Islet precursor cell (in vitro differentiated cells): ENCODE measurements around the gene TBC1D20.

ENCODE experiments used
- DNase-seq: peaks from one replicate; pipeline ENCODE4 v3.0.0-alpha.2; 2018

Gene TBC1D20

DNA sequence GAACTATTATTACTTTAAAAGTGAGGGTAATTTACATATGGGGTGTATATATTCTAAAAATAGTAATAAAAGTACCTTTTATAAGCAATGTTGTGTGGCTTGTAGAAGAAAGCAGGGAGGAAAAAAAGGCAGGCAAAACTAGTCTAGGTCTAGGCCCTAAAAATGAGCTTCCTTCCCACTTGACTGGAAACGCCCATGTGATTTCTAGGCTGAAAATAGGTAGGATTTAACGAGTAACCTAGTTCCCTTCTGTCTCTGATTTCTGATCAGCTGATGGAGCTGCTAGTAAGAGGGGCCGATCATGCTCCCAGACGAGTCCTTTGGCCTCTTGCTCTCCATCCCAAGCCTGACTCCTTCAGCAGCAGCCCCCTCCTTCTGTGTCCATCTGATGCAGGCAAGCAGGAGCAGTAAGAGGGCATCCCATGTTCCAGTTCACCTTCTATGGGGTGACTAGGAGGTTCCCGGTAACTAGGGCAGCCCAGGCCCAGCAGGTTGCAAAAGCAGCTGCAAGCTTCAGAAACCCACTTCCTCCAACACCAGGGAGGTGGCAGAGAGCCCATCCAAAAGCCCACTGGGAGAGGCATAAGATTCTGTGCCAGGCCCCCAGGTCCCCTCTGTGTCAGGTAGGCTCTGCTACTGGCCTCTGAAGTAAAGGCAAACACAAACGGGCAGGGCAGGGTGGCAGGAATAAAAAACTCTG is 24.4 kb downstream of the TBC1D20 start:
- DNase-seq = no peak

DNA sequence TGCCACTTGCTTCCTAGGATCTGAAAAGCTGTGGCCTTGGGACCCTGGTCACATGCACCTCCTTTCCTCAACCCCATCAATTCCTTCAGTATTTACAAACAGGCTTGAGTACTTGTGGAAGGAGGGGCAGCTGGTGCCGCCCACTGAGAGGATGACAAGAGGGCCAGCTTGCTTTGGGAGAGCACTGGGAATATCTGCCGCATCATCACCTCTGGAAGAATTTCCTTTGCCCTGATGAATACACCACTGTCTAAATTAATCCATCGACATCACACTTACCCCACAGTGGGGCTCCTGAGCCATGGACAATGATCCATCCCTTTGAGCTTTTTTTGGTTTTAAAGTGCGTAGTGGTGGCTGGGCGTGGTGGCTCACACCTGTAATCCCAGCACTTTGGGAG is 25.9 kb downstream of the TBC1D20 start:
- no peak for DNase-seq

DNA sequence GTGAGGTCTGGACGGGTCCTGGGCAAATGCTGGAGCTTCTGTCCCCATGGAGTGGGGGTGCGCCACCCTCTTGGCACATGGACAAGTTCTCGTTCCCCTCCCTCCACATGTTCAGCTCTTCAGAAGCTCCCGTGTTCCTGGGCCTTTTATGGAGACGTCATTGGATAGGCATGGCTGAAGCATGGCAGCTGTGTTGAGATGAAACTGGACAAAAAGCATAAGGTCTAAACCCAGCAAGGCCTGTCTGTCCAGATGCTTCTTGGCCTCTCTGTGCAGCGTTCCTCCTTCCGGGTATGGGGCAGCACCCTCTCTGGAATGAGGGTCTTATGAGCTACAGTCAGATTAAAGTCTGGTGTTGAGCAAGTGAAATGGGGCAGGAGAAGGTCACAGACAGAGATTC is 26.8 kb downstream of the TBC1D20 start:
- DNase-seq = no peak

DNA sequence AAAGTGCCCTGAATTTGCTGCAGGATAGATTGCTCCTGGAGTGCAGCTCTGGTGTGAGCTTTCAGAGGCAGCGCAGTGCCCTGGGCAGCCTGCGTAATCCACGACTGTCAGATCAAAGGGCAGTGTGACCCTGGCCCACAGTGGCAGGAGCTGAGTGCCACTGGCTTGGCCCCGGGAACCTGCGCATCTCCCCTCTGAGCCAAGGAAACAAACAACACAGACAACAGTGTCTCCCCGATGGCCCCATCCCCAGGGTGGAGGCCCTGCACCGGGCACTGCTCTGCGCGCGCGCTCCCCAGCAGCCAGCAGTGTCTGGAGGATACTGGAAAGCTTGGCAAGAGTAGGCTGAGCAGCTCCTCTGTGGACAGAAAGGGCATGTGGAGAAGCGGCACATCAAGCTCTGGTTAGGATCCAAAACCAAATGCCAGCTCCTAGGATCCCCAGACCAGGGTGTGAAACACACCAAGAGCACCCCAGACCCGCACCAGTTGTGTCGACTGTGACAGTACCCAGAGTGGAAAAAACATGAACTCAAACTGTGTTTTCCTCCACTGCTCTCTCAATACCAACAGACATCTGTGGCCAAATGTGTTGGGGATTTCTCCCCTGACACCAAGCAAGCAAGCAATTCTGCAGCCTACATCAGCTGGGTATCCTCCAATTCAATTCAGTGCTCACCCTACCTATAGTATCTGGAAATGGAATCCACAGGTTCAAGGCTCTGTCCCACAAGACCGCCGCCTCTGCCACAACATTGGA is 27.5 kb downstream of the TBC1D20 start:
- DNase-seq = no peak

DNA sequence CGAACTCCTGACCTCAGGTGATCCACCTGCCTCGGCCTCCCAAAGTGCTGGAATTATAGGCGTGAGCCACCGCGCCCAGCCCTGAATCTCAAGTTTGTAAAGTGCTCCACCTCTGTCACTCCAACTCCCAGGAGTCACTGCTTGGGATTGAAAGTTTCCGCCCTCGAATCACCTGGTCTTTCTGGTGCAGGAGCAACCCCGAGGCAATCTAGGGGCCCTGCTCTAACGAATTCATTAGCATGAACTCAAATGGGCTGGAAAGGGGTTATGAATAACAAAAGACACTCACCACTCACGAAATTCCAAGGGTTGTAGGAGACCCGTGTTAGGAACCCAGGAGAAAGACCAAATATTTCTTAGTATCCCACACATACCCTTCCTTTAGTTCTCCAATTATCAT is 28.1 kb downstream of the TBC1D20 start:
- DNase-seq = peak; percentile 80

DNA sequence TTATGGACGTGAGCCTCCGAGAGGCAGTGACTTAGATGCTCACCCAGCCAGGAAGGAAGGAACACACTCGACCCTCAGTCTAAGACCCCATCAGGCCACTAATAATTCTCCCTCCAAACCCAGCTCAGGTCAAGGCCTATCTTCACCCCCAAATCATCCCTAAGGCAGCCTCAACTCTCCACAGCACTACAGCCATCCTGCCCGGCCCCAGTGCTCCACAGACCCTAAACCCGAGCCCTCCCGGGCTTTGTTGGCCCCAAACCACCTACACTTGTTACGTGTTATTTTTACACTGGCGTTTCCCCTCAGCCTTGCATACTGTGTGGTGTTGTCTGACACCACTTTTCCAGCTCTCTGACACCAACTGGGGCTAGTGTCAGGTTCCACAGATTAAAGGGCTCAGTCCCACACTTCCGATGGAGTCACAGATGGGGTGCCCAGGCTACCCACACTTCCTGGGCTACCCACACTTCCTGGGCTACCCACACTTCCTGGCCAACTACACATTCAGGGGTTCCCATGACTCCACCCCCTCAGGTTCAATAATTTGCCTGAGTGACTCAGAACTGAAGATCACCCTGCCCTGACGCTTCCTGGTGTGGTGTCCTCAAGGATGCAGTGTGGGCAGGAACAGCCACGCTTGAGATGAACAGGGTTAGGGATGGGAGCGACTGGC is 28.9 kb downstream of the TBC1D20 start:
- DNase-seq = no peak

DNA sequence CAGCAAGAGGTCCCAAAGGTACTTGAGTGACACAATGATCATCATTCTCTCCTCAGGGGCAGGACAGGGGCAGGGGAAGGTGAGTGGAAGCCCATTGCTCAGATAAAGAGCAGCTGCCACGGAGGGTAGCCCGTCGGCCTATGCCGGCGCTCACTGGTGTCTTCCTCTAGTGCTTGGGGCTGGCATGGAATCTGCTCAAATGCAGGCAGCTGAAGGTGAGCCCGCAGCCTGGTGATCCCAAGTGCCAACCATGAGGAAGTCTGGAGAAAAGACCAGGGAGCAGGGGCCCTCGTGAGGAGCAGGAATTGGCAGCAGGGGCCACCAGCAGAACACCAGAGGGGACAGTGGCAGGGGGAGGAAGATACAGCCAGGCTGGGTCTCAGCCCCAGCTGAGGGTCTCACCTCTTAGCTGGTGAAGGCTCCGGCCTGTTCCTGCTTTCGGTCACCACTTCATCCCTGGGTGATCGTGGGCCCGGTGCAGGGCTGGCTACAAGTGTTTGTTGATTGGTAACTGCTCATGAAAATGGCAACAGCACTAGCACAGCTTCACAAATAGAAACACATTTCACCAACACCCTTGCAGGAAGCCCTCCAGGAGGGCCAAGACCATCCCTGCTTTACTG is 29.5 kb downstream of the TBC1D20 start:
- no peak for DNase-seq

DNA sequence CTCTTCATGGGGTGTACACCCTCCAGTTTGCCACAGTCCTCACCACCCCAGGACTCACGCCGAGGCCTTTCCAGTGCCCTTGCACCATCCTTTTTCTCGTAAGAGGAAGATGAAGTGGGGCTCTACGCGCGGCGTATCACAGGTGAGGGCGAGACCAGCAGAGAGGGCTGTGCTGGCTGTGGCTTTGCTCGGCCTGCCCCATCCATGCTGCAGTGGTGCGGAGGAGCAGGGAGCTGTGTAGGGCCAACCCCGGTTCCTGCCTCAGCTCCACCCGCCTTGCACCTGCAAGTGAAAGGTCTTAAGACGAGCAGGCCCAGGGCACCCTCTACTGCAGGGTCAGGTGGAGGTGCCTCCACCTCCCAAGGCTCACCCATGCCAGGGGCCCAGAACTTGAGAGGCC is 30.1 kb downstream of the TBC1D20 start:
- no peak for DNase-seq

DNA sequence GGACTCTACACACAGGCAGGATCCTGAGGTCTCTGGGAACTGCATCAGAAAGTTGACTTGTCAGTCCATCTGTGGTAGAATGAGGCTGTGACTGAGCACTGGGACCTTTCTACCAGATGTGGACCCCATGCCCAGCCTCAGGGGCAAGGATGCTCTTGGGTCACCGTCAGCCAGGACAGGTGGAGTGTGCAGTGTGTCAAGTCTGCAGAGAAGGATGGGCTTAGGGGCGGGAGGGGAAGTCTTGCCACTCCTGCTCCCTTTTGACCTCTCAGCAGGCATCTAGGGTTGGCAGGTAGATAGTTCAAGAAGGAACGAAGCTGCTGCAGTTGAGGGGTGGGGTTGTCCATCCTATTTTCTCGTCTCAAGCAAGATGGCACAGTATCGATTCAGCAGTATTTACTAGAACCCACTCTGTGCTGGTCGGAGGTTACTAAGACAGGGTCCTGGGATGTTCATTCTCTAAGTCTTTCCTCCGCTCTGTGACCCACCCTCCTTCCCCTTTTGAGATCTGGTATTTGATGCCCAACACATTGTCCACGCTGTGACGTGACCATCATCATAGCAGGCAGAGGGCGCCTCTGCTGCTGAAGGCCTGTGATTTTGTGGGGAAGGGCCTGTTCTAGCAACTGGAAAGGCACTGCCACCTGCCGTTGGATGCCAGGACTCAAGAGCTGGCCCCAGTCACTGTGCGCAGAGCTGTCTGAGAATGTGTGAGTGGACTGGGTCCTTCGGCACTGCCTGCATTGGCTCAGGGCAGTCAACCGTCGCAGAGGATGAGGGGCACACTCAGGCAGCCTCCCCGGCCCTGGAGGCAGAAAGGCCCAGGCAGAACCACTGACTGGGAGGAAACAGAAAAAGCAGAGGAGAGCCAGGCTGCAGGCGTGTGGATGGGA is 31.1 kb downstream of the TBC1D20 start:
- DNase-seq = peak; percentile 84

DNA sequence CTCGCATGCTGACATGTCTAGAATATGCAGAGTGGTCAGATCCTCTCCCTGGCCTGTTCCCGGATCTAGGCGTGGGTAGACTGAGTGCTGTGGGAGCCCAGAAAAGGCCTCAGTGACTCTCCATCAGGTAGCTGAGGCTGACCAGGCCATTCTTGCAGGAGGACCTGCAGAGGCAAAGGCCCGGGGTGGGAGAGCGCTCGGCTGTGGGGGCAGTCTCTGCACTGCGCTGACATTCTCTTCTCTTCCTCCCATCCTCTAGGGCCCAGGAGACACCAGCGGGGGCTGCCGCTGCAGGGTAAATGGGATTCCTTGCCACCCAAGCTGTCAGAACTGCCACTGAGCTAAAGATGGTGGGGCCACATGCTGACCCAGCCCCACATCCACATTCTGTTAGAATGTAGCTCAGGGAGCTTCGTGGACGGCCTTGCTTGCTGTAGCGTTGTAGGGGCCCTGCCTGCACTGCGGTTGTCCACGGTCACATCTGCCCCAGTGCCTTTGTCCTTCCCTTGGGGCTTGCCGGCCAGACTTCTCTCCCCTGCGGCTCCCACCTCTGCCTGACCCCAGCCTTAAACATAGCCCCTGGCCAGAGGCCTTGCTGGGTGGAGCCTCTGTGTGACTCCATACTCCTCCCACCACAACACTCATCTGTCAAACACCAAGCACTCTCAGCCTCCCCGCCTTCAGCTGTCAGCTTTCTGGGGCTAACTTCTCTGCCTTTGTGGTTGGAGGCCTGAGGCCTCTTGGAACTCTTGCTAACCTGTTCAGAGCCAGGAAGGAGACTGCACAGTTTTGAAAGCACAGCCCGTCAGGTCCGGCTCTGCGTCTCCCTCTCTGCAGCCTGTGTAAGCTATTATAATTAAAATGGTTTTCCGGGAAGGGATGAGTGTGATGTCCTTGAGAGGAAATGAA is 32.0 kb downstream of the TBC1D20 start:
- no peak for DNase-seq

DNA sequence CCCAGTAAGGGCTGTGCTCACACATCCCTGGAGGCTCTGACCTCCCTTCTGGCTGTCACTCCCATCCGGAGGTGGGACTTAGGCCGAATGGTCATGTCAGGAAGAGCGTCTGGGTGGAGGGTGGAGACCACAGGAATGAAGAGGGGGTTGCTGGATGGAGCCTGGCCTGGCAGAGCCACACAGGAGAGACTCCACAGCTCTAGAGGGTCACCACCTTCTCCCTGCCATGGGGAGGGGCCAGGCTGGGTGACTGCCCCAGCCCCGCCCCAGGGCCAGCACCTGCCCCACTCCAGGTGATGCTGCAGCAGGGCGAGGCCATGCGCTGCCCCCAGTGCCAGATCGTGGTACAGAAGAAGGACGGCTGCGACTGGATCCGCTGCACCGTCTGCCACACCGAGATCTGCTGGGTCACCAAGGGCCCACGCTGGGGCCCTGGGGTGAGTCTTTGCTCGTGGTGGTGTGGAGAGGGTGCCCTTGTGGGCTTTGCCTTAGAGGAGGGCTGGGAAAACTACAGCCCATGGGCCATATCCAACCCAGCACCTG is 33.6 kb downstream of the TBC1D20 start:
- DNase-seq = no peak

DNA sequence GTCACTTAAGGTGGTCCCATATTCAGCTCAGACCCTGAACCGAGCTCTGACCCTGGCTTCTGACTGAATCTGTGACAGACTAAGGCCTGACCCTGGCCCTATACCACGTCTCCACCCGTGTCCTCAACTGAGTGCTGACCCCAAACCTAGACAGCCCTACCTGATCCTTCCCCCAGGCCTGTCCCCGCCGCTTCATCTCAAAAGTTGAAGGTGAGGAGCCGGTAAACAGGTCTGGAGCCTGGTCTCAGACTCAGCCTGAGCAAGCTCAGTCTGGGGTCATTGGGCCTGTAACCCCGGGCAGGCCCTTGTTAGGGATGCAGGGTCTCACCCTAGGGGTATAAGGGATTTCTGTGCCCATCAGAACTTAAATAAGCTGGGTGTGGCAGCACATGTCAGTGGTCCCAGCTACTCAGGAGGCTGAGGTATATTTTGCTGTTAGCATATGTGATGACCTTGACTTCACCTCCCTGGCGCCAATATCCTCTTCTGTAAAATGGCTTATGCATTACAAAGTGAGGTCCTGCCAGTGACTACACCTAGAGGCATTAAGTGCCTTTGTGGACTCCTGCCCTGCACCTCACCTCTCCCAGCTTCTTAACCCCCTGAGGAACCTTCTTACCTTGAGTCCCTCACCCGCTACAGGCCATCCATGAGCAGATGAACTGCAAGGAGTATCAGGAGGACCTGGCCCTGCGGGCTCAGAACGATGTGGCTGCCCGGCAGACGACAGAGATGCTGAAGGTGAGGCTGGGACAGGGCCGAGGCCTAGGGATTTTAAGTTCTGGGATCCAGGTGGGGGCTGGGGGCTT is 34.3 kb downstream of the TBC1D20 start:
- no peak for DNase-seq

DNA sequence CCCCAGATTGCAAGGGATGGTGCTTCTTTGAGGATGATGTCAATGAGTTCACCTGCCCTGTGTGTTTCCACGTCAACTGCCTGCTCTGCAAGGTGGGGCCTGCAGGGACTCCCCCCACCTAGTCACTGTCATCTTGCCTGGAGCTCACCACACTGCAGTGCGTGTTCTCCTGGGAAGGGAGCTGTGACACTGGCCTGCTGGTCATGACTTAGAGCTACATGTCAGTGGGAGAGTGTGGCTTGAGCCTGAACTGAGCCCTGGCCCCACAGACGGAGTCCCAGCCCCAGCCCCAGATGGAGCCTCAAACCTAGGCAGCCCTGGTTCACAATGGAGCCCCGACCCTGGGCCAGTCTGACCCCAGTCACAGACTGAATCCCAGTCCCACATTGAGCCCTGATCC is 34.9 kb downstream of the TBC1D20 start:
- DNase-seq = no peak

DNA sequence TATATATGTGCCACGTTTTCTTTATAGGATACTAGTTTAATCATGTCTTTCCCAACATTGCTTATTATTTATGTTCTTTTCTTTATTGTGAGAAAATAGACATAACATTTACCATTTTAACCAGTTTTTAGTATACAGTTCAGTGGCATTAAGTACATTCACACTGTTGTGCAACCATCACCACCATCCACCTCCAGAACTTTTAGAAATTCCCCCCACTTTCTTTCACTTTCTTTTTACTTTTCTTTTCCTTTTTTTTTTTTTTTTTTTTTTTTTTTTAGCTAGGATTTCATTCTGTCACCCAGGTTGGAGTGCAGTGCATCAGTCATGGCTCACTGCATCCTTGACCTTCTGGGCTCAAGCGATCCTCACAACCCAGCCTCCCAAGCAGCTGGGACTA is 35.8 kb downstream of the TBC1D20 start:
- no peak for DNase-seq

DNA sequence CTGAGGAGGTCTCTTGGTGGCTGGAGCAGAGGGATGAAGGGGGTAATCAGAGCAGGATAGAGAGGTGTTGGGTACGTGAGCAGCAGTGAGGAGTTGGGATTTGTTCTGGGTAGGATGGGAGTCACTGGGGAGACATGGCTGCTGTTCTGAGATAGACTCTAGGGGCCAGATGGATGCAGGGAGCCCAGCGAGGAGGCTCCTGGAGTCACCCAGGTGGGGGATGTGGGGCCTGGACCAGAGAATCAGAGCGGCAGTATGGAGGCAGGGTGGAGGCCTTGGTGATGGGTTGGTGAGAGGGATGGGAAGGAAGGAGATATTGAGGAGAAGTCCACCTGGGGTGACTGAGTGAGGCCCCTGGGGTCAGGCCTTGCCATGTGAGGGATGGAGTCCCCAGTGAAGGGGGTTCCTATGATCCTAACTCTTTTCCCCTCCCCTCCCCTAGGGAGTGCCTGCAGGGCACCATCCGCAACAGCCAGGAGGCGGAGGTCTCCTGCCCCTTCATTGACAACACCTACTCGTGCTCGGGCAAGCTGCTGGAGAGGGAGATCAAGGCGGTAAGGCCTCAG is 40.6 kb downstream of the TBC1D20 start:
- DNase-seq = no peak

DNA sequence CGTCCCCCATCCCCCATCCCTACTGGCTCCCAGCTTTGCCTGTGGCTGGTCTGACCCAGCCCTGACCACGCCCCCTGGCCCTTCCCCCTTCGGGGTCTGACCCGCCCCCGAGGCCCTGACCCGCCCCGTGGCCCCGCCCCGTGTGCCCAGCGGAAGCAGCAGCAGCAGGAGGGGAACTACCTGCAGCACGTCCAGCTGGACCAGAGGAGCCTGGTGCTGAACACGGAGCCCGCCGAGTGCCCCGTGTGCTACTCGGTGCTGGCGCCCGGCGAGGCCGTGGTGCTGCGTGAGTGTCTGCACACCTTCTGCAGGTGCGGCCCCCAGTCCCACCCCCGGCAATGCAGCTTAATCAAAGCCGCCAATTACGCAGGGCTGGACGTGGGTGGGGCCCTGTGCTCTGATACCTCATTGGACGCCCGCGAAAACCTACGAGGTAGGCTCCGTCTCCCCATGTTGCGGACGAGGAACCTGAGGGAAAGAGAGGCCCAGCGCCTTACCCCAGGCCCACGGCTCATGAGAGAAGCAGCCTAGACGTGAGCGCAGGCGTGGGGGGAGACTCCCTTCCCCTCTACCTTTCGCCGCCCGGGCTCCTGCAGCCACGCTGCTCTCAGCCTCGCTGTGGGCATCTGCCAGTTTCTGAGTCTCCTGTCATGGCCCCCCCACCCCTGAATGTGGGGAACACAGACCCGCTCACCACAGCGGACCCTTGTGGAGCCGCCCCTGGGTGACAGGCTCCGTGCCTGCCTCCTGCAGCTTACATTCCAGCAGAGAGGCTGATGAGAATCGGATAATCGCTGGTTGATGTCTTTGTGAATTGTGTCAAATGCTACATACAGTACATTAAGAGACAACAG is 41.4 kb downstream of the TBC1D20 start:
- no peak for DNase-seq

DNA sequence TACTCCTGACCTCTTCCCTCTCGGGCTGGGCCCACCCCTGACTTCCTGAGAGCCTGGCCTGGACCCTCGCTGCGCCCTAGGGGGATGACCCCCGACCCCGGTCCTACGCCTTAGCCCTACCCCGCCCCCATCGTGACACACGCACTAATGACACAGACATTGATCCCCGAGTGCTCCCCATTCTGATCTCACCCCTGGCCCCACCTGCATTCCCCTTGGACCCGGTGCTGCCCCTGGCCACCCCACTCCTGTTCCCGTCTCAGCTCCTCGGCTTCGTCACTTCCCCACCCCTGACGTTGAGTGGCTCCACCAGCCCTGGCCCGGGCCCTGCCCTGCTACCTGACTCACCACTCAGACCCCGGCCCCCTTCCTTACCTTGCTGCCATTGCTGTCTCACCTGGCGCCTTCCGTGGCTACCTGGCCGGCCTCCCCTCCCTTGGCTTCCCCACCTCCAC is 42.1 kb downstream of the TBC1D20 start:
- DNase-seq = no peak

DNA sequence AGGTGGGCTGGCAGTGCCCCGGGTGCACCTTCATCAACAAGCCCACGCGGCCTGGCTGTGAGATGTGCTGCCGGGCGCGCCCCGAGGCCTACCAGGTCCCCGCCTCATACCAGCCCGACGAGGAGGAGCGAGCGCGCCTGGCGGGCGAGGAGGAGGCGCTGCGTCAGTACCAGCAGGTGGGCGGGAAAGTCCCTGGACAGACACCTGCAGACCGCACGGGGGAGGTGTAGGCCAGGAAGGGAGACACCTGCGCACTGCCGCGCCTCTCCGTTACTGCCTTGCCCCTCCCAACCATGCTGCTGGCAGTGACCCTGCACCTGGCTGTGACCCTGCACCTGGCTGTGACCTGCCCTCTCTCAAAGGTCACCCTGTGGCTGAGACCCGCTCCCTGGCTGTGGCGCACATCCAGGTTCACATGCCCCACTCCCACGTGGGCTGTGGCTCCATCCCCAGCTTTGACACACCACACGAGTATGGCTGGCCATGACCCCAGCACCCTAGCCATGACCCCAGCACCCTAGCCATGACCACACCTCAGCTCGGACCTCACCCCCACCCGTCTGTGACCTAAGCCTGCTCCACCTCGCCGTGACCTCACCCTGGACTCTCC is 42.7 kb downstream of the TBC1D20 start:
- no peak for DNase-seq
